ENCODE data around the gene ANAPC13.

The ANAPC13 gene

DNA sequence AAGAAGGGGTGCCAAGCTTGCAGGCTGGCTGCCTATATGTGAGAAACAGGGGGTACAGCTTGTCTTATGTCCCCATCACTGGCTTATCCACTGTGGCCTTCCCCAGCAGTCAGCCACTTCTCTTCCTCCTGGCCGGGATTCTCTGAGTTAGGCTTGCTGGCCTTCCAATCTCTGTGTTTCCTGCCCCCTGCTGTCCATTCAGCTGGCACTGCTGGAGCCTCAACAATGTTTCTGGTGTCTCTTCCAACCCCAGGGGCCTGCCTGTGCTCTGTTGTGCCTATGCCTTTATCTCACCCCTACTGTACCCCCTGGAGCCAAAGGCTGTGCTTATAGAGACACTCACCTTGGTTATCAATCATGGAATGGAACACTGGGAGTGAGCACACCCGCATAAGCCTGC, 36.5 kb downstream of the ANAPC13 start:
- H3K36me3 Mint-ChIP-seq (ENCODE audit: low read depth), result no peaks in the 10 kb centered on the region
- H3K27ac Mint-ChIP-seq, result no peak overlapping the region
- peaks cover 24% of the 10 kb centered on the region for H3K27me3 Mint-ChIP-seq
- H3K4me3 Mint-ChIP-seq, result no peak overlapping the region
- H3K9me3 Mint-ChIP-seq, result peaks cover 14% of the 10 kb centered on the region
- no peaks in the 10 kb centered on the region for H3K4me1 Mint-ChIP-seq (ENCODE audit: low read depth)

DNA sequence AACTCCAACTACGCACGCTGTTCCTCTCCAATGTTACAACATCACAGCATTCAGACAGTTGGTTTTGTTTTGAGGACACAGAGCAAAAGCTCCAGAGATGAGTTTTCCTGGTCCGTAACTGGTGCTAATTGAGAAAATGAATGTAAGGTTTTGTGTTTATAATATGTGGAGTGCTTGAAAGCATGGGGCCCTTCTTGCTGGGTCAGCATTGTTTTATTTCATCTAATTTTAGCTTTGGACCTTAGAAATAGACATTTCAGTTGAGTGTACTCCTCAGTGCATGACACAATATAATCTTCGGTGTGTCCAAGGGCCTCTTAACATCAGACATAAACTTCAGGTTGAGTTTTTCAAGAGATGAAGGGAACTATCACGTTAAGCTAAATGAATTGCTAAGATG, 37.1 kb downstream of the ANAPC13 start:
- Mint-ChIP-seq H3K9me3 (peaks cover 14% of the 10 kb centered on the region), H3K36me3 (ENCODE audit: low read depth) (no peaks in the 10 kb centered on the region), H3K27me3 (peaks cover 24% of the 10 kb centered on the region), H3K4me3 (no peak overlapping the region), H3K27ac (no peak overlapping the region), H3K4me1 (ENCODE audit: low read depth) (no peaks in the 10 kb centered on the region)

DNA sequence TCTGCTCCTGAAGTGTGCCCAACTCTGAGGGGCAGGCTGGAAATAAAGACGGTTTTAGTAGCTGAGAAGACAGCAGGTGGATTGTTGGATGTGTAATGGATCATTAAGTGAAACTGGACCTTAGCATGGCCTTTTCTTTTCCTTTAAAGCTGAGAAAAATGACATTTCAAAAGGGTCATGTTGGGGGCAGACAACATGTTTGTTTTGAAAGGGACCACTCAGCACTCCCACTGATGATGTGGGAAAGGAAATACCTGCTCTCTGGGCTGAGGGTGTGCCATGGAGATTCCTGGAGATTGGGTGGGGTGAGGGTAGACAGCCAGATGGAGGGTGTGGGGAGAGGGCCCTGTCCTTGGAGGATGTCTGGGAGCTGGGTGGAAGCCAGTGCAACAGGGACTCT, 38.4 kb downstream of the ANAPC13 start:
- no peak overlapping the region for H3K4me3 Mint-ChIP-seq
- H3K36me3 Mint-ChIP-seq (ENCODE audit: low read depth), result no peaks in the 10 kb centered on the region
- no peak overlapping the region for H3K27ac Mint-ChIP-seq
- no peaks in the 10 kb centered on the region for H3K4me1 Mint-ChIP-seq (ENCODE audit: low read depth)
- peaks cover 22% of the 10 kb centered on the region for H3K27me3 Mint-ChIP-seq
- H3K9me3 Mint-ChIP-seq, result peaks cover 14% of the 10 kb centered on the region

DNA sequence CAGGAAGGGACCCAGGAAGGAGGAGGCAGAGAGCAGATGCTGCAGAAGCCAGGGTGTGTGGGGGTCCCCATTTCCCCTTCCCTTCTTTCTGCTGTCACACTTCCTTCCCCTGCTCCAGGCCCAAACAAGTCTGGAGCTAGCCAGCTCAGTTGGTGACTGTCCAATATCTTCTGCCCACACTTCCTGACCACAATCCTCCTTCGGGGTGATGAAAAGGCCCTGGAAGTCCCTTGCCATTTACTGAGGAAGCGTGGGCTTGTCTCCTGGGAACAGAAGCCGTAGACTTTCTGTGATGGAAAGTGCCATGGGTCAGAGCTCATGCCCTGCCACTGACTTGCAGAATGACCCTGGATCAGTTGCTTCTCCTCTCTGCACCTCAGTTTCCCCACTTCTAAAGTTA, 39.0 kb downstream of the ANAPC13 start:
- no peak overlapping the region for H3K27ac Mint-ChIP-seq
- peaks cover 20% of the 10 kb centered on the region for H3K27me3 Mint-ChIP-seq
- H3K9me3 Mint-ChIP-seq, result peaks cover 14% of the 10 kb centered on the region
- no peak overlapping the region for H3K4me3 Mint-ChIP-seq
- no peaks in the 10 kb centered on the region for H3K4me1 Mint-ChIP-seq (ENCODE audit: low read depth)
- H3K36me3 Mint-ChIP-seq (ENCODE audit: low read depth), result no peaks in the 10 kb centered on the region

DNA sequence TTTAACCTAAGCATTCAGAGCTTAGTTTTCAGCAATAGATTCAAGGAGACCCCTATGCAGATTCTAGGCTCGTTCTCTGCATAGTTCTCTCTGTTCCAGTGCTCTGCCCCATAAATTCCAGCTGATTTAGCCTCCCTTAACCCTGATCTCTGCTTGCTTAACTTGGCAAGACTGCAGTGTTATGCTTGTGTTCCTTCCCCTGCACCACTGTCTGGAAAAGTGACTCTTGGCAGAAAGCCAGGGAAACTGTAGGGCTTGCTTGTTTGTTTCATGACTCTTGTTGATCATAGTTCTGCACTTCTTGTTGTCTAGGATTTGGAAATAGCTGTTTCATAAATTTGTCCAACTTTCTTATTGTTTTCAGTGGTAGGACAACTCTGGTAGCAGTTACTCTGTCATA, 40.1 kb downstream of the ANAPC13 start:
- Mint-ChIP-seq H3K4me3 (no peak overlapping the region), H3K9me3 (peaks cover 14% of the 10 kb centered on the region), H3K36me3 (ENCODE audit: low read depth) (no peaks in the 10 kb centered on the region), H3K27ac (no peak overlapping the region), H3K4me1 (ENCODE audit: low read depth) (no peaks in the 10 kb centered on the region), H3K27me3 (peaks cover 23% of the 10 kb centered on the region)

DNA sequence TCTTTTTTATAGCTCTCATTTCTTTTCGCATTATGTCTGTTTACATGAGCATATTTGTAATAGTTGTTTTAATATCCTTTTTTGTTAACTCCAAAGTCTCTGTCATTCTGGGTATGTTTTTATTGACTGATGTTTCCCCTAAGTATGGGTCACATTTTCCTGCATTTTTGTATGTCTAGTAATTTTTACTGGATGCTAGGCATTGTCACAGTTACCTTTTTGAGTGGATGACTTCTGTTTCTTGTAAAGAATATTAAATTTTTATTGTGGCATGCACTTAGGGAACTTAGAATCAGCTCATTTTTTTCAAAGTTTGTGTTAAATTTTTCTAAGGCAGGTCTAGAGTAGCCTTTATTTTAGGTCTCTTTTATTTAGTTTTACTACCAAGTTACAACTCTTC, 40.7 kb downstream of the ANAPC13 start:
- peaks cover 25% of the 10 kb centered on the region for H3K27me3 Mint-ChIP-seq
- H3K4me1 Mint-ChIP-seq (ENCODE audit: low read depth), result no peaks in the 10 kb centered on the region
- H3K27ac Mint-ChIP-seq, result no peak overlapping the region
- no peak overlapping the region for H3K4me3 Mint-ChIP-seq
- H3K36me3 Mint-ChIP-seq (ENCODE audit: low read depth), result no peaks in the 10 kb centered on the region
- H3K9me3 Mint-ChIP-seq, result peaks cover 14% of the 10 kb centered on the region

DNA sequence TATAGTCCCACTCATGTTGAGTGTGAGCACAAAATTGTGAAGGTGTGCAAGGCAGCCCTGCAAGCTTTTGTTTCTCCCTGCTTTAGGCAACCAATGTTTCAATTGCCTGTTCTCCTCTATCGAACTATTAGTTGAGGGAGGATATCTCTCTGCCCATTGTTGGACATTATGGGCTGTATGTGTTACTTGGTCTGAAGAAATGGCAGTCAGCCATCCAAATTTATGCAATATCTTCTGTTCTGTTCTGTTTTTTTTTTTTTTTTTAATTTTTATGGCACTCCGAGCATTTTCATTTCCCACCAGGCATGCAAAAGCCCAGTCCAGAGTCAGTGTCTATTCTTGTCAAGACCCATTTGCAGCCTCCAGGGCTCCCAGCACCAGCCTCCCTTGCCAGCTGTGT, 44.0 kb downstream of the ANAPC13 start:
- H3K27me3 Mint-ChIP-seq, result peaks cover 37% of the 10 kb centered on the region
- H3K4me1 Mint-ChIP-seq (ENCODE audit: low read depth), result no peaks in the 10 kb centered on the region
- H3K4me3 Mint-ChIP-seq, result no peak overlapping the region
- H3K9me3 Mint-ChIP-seq, result peaks cover 14% of the 10 kb centered on the region
- no peaks in the 10 kb centered on the region for H3K36me3 Mint-ChIP-seq (ENCODE audit: low read depth)
- no peak overlapping the region for H3K27ac Mint-ChIP-seq

DNA sequence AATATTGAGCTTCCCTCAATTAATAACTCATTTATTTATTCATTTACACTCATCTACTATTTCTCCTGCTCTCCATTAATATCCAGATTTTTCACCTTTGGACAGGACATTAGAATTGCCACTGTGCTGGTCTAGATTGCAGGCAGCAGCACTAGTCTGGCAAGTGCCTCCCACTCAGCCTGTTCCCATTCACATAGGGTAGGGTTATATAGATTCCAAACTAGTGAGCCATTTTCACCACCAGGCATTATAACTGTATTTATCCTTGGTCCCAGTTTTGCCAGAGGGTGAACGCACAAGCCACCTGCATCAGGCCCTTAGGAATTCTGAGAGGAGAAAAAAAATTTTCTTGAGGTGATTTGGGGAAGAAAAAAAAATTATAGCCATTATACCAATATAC, 44.5 kb downstream of the ANAPC13 start:
- no peaks in the 10 kb centered on the region for H3K4me1 Mint-ChIP-seq (ENCODE audit: low read depth)
- H3K27me3 Mint-ChIP-seq, result peaks cover 40% of the 10 kb centered on the region
- no peak overlapping the region for H3K4me3 Mint-ChIP-seq
- peaks cover 14% of the 10 kb centered on the region for H3K9me3 Mint-ChIP-seq
- no peaks in the 10 kb centered on the region for H3K36me3 Mint-ChIP-seq (ENCODE audit: low read depth)
- H3K27ac Mint-ChIP-seq, result no peak overlapping the region

DNA sequence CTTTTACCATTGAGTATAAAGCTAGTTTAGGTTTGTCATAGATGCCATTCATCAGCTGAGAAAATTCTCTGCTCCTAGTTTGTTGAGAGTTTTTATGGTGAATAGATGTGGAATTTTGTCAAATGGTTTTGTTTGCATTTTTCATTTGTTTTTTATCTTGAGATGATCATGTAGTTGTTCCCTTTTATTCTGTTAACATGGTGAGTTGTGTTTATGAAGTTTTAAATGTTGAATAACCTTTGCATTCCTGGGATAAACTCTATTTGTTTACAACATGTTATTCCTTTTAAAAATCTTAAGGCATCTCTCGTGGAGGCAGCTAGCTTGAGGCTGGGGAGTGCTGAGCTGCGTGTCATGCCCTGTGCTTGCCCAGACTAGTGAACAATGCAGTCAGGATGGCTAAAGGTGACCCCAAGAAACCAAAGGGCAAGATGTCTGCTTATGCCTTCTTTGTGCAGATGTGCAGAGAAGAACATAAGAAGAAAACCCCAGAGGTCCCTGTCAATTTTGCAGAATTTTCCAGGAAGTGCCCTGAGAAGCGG, 48.5 kb downstream of the ANAPC13 start:
- Mint-ChIP-seq H3K9me3 (no peaks in the 10 kb centered on the region), H3K27ac (no peak overlapping the region), H3K27me3 (peaks cover 35% of the 10 kb centered on the region), H3K4me1 (ENCODE audit: low read depth) (no peaks in the 10 kb centered on the region), H3K36me3 (ENCODE audit: low read depth) (no peaks in the 10 kb centered on the region), H3K4me3 (no peak overlapping the region)

DNA sequence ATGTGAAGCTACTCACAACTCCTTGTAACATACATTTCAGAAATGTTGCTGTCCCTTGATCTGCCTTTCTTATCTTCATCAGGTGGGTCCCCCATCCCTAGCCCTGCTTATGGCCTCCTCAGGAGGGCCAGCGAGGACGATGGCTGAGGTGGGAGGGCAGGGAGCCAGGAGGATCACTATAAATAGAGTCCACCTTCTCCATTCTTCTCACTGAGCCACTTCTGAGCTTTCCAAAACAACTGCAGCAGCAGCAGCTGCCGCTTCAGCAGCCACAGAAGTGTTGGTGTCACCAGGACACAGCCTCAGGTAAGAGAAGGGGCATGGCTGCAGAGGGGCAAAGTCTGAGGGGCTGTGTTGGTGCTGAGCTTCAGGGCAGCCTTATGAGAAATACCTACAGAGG, 53.5 kb downstream of the ANAPC13 start:
- no peak overlapping the region for H3K4me3 Mint-ChIP-seq
- no peaks in the 10 kb centered on the region for H3K9me3 Mint-ChIP-seq
- peaks cover 30% of the 10 kb centered on the region for H3K27me3 Mint-ChIP-seq
- no peaks in the 10 kb centered on the region for H3K4me1 Mint-ChIP-seq (ENCODE audit: low read depth)
- no peaks in the 10 kb centered on the region for H3K36me3 Mint-ChIP-seq (ENCODE audit: low read depth)
- no peak overlapping the region for H3K27ac Mint-ChIP-seq

DNA sequence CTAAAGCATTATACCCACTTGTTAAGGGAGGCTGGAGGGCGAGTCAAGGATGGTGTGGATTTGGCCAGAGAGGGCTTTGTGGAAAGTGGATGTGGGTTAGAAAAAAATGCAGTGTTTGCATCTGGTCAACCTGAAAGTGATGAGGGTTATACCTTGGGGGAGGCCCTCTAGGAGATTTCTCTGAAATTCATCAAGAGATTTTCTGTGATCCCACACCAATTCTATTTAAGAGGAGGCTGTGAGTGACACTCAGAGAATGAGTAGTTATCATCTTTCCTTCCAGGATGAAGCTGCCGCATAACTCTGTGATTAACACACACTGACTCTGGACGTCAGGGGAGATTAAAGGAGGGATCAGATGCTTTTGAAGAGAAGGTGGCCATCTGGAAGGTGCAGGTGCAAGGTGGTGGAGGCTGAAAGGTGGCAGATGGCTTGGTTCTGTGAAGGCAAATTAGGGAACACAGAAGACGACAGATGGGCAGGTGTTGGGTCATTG, 54.8 kb downstream of the ANAPC13 start:
- Mint-ChIP-seq H3K4me3 (no peak overlapping the region), H3K9me3 (no peaks in the 10 kb centered on the region), H3K36me3 (ENCODE audit: low read depth) (no peaks in the 10 kb centered on the region), H3K27me3 (peaks cover 23% of the 10 kb centered on the region), H3K27ac (no peak overlapping the region), H3K4me1 (ENCODE audit: low read depth) (no peaks in the 10 kb centered on the region)

DNA sequence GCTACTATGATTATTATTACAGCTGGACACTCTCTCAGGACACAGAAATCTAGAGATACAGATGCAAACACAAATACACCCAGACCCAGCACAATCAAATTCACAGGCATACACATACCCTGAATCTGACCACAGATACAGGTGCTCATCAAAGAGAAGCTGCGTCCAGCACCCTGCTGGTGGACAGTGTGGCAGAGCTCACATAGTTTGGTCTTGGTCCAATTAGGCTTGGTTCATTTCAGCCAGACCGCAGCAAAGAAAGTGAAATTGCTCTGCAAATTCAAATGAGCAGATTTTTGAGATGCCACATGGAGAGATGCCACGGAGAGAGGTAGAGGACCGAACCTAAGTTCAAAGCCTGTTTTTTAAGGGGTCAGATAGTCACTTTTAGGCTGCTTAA, 55.6 kb downstream of the ANAPC13 start:
- Mint-ChIP-seq H3K4me1 (ENCODE audit: low read depth) (no peaks in the 10 kb centered on the region), H3K9me3 (no peaks in the 10 kb centered on the region), H3K36me3 (ENCODE audit: low read depth) (no peaks in the 10 kb centered on the region), H3K27ac (no peak overlapping the region), H3K27me3 (peaks cover 20% of the 10 kb centered on the region), H3K4me3 (no peak overlapping the region)

DNA sequence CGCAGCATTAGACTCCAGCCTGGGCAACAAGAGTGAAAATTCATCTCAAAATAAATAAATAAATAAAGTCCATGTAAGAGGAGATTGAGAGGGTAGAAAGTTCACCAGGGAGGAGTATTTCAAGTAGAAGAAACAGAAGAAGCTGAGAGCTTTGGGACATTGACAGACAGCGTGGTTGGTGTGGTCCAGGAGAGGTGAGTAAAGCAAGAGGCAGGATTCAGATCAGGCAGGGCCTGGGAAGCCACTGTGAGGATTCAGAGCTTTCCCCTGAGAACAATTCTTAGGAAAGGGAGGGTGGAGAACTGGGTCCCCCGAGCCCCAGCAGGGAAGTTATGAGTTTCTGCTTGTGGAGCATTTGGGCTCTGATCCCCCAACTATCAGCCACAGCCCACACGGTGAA, 57.4 kb downstream of the ANAPC13 start:
- Mint-ChIP-seq H3K36me3 (ENCODE audit: low read depth) (no peaks in the 10 kb centered on the region), H3K4me3 (no peak overlapping the region), H3K27me3 (peaks cover 16% of the 10 kb centered on the region), H3K27ac (no peak overlapping the region), H3K9me3 (no peaks in the 10 kb centered on the region), H3K4me1 (ENCODE audit: low read depth) (no peaks in the 10 kb centered on the region)
